ENCODE data around the gene HSPA12A.

Gene HSPA12A

DNA sequence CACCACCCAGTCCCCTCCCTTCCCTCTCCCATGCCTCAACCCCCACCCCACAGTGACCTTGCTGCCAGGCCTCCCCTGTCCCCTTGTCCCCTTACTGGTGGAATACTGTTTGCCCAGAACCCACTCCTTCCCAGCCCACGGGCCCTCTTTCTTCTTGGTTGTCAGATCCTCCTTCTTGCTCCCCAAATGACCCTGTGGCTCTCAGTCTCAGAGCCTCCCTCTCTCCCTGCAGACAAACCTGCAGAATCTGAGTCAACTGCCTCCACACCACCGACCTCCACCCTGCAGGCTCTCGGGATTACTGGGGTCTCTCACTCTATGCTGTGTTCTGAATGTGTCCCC is 47.5 kb downstream of the HSPA12A start:
- H3K27me3 ChIP-seq = no peaks in the 10 kb centered on the region
- intact Hi-C loops (cut with DNase I; ENCODE audit: low total_unique reads) = no loop called here

DNA sequence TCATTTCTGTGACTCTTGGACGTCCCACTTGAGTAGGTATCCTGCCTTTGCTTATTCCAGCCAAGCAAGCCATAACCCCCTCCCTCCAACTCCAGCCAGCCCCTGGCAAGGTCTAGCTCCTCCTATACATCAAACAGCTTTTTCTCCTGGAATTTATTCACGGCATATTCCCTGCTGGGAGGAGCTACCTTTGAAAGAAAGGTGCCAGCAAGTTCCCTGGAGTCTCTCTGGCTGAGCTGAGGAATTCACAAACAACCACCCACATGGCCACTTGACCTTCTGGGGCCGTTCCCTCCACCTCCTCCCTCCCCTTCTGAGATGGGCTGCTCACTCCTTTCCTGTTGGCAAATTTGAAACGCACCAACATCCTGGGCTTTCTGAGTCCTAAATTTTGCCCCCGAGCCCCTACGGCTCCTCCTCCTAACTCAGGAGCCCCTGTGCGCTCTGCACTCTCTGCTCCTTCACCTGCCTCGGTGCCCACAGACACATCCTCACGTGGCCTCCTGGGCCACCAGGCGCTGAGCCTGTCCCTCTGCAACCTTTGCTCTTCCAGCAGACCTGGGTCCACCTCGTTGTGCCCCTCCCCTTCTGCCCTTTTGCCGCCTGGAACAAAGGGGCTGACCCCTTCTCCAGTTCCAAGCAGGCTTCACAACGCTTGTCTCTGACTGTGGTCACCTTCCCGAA is 48.0 kb downstream of the HSPA12A start:
- intact Hi-C loops (cut with DNase I; ENCODE audit: low total_unique reads) = no loop called here
- H3K4me1 ChIP-seq = peaks cover 0 to 32% (median 20%) of the 10 kb centered on the region in 4 donors
- H3K27ac ChIP-seq = no peak overlapping the region

More for the DNA sequence above, 47.5 kb downstream of the HSPA12A start:
- peaks cover 0 to 31% (median 19%) of the 10 kb centered on the region in 4 donors for H3K4me1 ChIP-seq
- H3K36me3 ChIP-seq = peaks cover 0 to 6% (median 5%) of the 10 kb centered on the region in 3 donors
- TF ChIP-seq, protein P1, sequence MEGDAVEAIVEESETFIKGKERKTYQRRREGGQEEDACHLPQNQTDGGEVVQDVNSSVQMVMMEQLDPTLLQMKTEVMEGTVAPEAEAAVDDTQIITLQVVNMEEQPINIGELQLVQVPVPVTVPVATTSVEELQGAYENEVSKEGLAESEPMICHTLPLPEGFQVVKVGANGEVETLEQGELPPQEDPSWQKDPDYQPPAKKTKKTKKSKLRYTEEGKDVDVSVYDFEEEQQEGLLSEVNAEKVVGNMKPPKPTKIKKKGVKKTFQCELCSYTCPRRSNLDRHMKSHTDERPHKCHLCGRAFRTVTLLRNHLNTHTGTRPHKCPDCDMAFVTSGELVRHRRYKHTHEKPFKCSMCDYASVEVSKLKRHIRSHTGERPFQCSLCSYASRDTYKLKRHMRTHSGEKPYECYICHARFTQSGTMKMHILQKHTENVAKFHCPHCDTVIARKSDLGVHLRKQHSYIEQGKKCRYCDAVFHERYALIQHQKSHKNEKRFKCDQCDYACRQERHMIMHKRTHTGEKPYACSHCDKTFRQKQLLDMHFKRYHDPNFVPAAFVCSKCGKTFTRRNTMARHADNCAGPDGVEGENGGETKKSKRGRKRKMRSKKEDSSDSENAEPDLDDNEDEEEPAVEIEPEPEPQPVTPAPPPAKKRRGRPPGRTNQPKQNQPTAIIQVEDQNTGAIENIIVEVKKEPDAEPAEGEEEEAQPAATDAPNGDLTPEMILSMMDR (IDR thresholded peaks at IDR 0.05) = no peak
- no peak overlapping the region for H3K4me3 ChIP-seq
- no peaks in the 10 kb centered on the region for H3K9me3 ChIP-seq
- DNase-seq = no peak
- no peak overlapping the region for H3K27ac ChIP-seq

DNA sequence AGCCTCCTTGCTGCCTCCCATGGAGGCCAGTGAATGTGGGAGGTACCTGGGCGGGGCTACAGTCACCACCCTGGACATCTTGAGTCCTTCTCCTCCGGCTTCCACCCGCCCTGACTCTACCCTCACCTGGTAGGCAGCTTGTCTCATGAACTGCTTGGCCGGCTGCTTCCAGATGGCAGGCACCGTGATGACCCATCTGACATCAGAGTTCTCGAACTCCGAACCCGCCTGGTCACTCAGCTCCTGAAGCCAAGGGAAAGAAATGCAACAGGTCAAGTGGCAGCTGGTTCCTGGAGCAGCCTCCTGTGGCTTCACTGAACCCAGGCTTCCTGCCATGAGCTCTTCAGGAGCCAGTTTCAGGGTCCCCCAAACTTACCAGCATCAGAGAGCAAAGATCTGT is 50.1 kb downstream of the HSPA12A start:
- H3K9me3 ChIP-seq = no peaks in the 10 kb centered on the region
- no peaks in the 10 kb centered on the region for H3K36me3 ChIP-seq
- H3K27me3 ChIP-seq = no peaks in the 10 kb centered on the region
- intact Hi-C loops (cut with DNase I; ENCODE audit: low total_unique reads) = no loop called here
- H3K27ac ChIP-seq = peak overlapping the region; percentile 10 to 62
- DNase-seq = no peak
- TF ChIP-seq, protein P1 (IDR thresholded peaks at IDR 0.05) = no peak
- H3K4me1 ChIP-seq = peaks cover 0 to 49% (median 31%) of the 10 kb centered on the region in 4 donors
- H3K4me3 ChIP-seq = no peak overlapping the region

More for the DNA sequence above, 48.0 kb downstream of the HSPA12A start:
- H3K4me3 ChIP-seq = no peak overlapping the region
- TF ChIP-seq, protein P1 (IDR thresholded peaks at IDR 0.05) = no peak
- peaks cover 0 to 6% (median 5%) of the 10 kb centered on the region in 3 donors for H3K36me3 ChIP-seq
- no peaks in the 10 kb centered on the region for H3K27me3 ChIP-seq
- no peak for DNase-seq
- H3K9me3 ChIP-seq = no peaks in the 10 kb centered on the region

DNA sequence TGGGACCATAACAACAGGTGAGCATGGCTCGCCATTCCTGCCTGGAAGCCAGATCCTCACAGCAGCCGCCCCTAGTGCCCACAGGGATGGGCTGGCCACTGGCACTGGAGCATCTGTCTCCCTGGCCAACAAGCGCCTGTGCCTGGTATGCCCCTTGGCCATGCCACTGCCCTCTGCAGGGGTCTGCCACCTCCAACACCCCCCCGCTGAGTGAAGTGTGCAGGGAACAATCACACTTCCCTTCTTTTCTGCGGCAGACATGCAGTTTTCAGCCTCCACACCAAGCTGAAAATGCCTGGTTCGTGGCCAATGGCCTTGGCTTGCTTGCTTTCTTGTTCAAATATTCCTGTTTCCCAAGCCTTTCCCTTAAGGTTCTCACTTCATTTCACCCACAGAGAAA is 50.7 kb downstream of the HSPA12A start:
- TF ChIP-seq, protein P1 (IDR thresholded peaks at IDR 0.05) = no peak
- Histone ChIP-seq H3K36me3 (no peaks in the 10 kb centered on the region), H3K4me1 (peaks cover 0 to 49% (median 31%) of the 10 kb centered on the region in 4 donors), H3K27ac (peak overlapping the region; percentile 10 to 62), H3K9me3 (no peaks in the 10 kb centered on the region), H3K4me3 (no peak overlapping the region), H3K27me3 (no peaks in the 10 kb centered on the region)
- DNase-seq = no peak
- intact Hi-C loops (cut with DNase I; ENCODE audit: low total_unique reads) = no loop called here

DNA sequence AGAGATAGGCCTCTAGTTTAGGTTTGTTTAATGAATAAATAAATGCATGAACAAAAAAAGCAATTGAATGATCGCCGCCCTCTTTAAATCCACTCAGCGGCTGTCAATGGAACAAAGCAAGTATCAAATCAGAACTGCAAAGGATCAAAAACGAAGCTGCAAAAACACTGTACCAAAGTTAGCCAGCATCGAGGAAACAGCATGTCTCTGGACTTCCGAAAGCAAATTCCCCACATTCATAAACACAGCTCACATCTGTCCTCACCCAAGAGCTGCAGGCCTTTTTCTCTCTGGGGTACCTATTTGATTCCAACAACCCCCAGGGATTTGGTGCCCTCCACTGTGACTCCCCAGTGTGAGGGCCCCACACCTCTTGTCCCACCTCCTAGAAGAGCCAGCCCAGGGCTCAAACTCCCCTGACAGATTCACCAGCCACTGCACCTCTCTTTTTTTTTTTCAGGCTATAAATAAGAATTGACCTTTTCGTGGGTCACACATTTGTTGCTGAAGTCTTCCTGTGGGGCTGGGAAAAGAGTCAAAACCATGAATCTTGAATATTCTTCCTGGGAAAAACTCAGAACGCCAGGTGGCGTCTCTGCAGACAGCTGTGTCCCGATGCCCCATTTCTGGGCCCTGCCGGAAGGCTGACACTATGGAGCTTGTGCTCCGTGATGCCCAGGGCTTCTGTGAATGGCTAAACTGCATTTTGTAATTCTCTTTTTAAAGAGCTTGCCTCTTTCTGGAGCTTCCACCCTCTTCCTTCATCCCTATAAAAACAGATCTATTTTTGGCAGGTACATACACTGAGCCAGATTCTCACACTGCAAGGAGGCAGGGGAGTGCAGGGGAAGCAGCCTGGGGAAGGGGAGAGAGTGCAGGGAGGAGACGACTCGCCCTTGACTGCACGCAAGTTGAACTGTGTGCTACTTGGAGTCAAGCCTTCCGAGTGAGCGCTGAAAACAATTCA is 51.7 kb downstream of the HSPA12A start:
- TF ChIP-seq, protein P1 (IDR thresholded peaks at IDR 0.05) = peak; percentile 51 to 60
- no peak overlapping the region for H3K4me3 ChIP-seq
- H3K27ac ChIP-seq = peak overlapping the region; percentile 29 to 62
- no peaks in the 10 kb centered on the region for H3K36me3 ChIP-seq
- H3K9me3 ChIP-seq = no peaks in the 10 kb centered on the region
- intact Hi-C loops (cut with DNase I; ENCODE audit: low total_unique reads) = no loop called here
- H3K4me1 ChIP-seq = peaks cover 0 to 49% (median 31%) of the 10 kb centered on the region in 4 donors
- no peaks in the 10 kb centered on the region for H3K27me3 ChIP-seq
- DNase-seq = peak in 1 of 2 donors; percentile 76
